Ishikawa (cell line): ENCODE results near the gene VPS33A.

Experiments used
- CREB1 ChIP-seq: IDR thresholded peaks from 2 replicates; pipeline ENCODE4 v1.6.1; 2012; ENCODE audit warnings: low read depth
- EP300 ChIP-seq: IDR thresholded peaks from 2 replicates; pipeline ENCODE4 v1.6.1; 2012; ENCODE audit warnings: borderline replicate concordance
- FOXM1 ChIP-seq: IDR thresholded peaks from 2 replicates; pipeline ENCODE4 v1.6.1; 2012; ENCODE audit warnings: low read depth, borderline replicate concordance
- NFIC ChIP-seq: IDR thresholded peaks from 2 replicates; pipeline ENCODE4 v1.6.1; 2012
- RAD21 ChIP-seq: IDR thresholded peaks from 2 replicates; pipeline ENCODE4 v1.6.1; 2012; ENCODE audit warnings: low read depth
- TEAD4 ChIP-seq: IDR thresholded peaks from 2 replicates; pipeline ENCODE4 v1.6.1; 2012
- YY1 ChIP-seq: IDR thresholded peaks from 2 replicates; pipeline ENCODE4 v1.6.1; 2012; ENCODE audit warnings: low read depth
- ZBTB7A ChIP-seq: IDR thresholded peaks from 2 replicates; pipeline ENCODE4 v1.6.1; 2012; ENCODE audit warnings: low read depth
- TF ChIP-seq, protein P1 (sequence below): IDR thresholded peaks from 2 replicates; pipeline ENCODE4 v1.6.1; 2012
- TF ChIP-seq, protein P2 (sequence below): IDR thresholded peaks from 2 replicates; pipeline ENCODE4 v1.6.1; 2012; ENCODE audit warnings: low read depth, mild to moderate bottlenecking

DNA sequence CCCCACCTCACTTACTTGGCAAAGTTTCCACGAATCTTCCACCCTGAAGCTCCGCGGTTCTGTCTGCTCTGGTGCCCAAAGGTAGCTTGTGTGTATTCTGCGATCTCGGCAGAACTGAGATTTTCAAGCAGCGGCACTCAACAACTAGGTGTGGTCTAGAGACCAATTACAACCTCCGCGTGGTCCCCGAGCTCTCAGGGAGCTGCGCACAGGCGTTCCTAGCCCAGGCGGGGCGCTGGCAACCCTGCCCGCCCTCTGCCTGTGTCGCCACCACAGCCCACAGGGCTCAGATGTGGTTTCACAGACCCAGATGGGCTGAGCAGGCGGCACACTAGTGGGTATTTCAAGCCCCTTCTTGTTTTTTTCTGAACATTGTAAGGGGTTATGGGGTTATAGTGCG, 39.0 kb downstream of the VPS33A start:
- TF ChIP-seq, protein P1, sequence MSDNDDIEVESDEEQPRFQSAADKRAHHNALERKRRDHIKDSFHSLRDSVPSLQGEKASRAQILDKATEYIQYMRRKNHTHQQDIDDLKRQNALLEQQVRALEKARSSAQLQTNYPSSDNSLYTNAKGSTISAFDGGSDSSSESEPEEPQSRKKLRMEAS, result no peak
- TF ChIP-seq EP300 (no peak), YY1 (no peak), NFIC (no peak), FOXM1 (no peak), ZBTB7A (no peak), CREB1 (no peak), TEAD4 (no peak), RAD21 (no peak)
- TF ChIP-seq, protein P2, sequence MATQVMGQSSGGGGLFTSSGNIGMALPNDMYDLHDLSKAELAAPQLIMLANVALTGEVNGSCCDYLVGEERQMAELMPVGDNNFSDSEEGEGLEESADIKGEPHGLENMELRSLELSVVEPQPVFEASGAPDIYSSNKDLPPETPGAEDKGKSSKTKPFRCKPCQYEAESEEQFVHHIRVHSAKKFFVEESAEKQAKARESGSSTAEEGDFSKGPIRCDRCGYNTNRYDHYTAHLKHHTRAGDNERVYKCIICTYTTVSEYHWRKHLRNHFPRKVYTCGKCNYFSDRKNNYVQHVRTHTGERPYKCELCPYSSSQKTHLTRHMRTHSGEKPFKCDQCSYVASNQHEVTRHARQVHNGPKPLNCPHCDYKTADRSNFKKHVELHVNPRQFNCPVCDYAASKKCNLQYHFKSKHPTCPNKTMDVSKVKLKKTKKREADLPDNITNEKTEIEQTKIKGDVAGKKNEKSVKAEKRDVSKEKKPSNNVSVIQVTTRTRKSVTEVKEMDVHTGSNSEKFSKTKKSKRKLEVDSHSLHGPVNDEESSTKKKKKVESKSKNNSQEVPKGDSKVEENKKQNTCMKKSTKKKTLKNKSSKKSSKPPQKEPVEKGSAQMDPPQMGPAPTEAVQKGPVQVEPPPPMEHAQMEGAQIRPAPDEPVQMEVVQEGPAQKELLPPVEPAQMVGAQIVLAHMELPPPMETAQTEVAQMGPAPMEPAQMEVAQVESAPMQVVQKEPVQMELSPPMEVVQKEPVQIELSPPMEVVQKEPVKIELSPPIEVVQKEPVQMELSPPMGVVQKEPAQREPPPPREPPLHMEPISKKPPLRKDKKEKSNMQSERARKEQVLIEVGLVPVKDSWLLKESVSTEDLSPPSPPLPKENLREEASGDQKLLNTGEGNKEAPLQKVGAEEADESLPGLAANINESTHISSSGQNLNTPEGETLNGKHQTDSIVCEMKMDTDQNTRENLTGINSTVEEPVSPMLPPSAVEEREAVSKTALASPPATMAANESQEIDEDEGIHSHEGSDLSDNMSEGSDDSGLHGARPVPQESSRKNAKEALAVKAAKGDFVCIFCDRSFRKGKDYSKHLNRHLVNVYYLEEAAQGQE, result no peak
